Measurements from ENCODE around the gene PCDHGA1.
"Not testable (repeated sequence)": the region's sequence is repeated elsewhere in the genome, so short reads cannot be mapped to it uniquely, and the experiment has no call there.

- TF ChIP-seq, protein P1, sequence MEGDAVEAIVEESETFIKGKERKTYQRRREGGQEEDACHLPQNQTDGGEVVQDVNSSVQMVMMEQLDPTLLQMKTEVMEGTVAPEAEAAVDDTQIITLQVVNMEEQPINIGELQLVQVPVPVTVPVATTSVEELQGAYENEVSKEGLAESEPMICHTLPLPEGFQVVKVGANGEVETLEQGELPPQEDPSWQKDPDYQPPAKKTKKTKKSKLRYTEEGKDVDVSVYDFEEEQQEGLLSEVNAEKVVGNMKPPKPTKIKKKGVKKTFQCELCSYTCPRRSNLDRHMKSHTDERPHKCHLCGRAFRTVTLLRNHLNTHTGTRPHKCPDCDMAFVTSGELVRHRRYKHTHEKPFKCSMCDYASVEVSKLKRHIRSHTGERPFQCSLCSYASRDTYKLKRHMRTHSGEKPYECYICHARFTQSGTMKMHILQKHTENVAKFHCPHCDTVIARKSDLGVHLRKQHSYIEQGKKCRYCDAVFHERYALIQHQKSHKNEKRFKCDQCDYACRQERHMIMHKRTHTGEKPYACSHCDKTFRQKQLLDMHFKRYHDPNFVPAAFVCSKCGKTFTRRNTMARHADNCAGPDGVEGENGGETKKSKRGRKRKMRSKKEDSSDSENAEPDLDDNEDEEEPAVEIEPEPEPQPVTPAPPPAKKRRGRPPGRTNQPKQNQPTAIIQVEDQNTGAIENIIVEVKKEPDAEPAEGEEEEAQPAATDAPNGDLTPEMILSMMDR (IDR thresholded peaks at IDR 0.05), result peak; percentile 71
- not testable (repeated sequence) for TF ChIP-seq ZFX (IDR thresholded peaks at IDR 0.05; ENCODE audit: borderline replicate concordance)
These were observed 57.4 kb downstream of the PCDHGA1 start, which contains the start of gene PCDHGB4 for GRCh38 chr5:141387557-141388311.

Measured in 22Rv1 (cell line).